GM12891 (cell line): ENCODE measurements around the gene RPL13A.
"Not testable (repeated sequence)": the region's sequence is repeated elsewhere in the genome, so short reads cannot be mapped to it uniquely, and the experiment has no call there.

Experiments used
- POLR2A ChIP-seq: IDR thresholded peaks from 2 replicates; pipeline ENCODE4 v1.6.1; 2011; ENCODE audit warnings: low read depth, low read length, control low read depth
- POLR2AphosphoS5 ChIP-seq: IDR thresholded peaks from 2 replicates; pipeline ENCODE4 v1.6.1; 2011; ENCODE audit warnings: low read depth, low read length, control low read depth
- POU2F2 ChIP-seq: IDR thresholded peaks from 2 replicates; pipeline ENCODE4 v1.6.1; 2011; ENCODE audit warnings: low read depth, mild to moderate bottlenecking, control low read depth, low read length, moderate library complexity
- SPI1 ChIP-seq: IDR thresholded peaks from 2 replicates; pipeline ENCODE4 v1.6.1; 2011; ENCODE audit warnings: low read depth, low read length, control low read depth
- TAF1 ChIP-seq: IDR thresholded peaks from 2 replicates; pipeline ENCODE4 v1.6.1; 2011; ENCODE audit warnings: low read depth, low read length, control low read depth

DNA sequence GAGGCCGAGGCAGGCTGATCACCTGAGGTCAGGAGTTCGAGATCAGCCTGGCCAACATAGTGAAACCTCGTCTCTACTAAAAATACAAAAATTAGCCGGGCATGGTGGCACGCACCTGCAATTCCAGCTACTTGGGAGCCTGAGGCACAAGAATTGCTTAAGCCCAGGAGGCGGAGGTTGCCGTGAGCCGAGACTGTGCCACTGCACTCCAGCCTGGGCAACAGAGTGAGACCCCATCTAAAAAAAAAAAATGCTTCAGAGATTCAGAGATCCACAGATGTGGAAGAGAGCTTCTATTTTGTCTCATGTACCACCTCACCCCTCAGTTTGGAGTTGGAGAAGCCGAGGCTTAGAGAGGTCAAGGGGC lies 13.9 kb upstream of the RPL13A start:
- not testable (repeated sequence) for TF ChIP-seq POLR2A, POLR2AphosphoS5, TAF1, SPI1, POU2F2
